Colonic mucosa (tissue), 4 donors: Measurements from ENCODE around the gene NRN1L. TPM values are rescaled to one million over a fixed set of nuclear protein-coding genes. Genes with fewer than 3 reads are reported as not detected.

Experiments
- DNase-seq: peaks from one replicate; pipeline ENCODE4 v3.0.0-alpha.2; 2020
- H3K27ac ChIP-seq: fragments of 200-600 bp; one replicate; pipeline ENCODE4 v1.8.0; 2021
- H3K27me3 ChIP-seq: fragments of 200-600 bp; one replicate; pipeline ENCODE4 v1.8.0; 2021
- H3K36me3 ChIP-seq: fragments of 200-600 bp; one replicate; pipeline ENCODE4 v1.8.0; 2021
- H3K4me1 ChIP-seq: fragments of 200-600 bp; one replicate; pipeline ENCODE4 v1.8.0; 2021; ENCODE audit warnings: mild to moderate bottlenecking
- H3K4me3 ChIP-seq: fragments of 200-600 bp; one replicate; pipeline ENCODE4 v1.8.0; 2021
- H3K9ac ChIP-seq, 2 donors: one replicate each; pipeline ENCODE4 v1.7.0; 2013; ENCODE audit warnings: control low read depth in 2 of 2, low read depth in 2 of 2, low read length in 2 of 2
- H3K9me3 ChIP-seq: fragments of 200-600 bp; one replicate; pipeline ENCODE4 v1.8.0; 2021
- CTCF ChIP-seq: fragments of 200-600 bp; IDR thresholded peaks from one replicate; pipeline ENCODE4 v1.8.0; 2022; ENCODE audit warnings: antibody characterized with exemption, mild to moderate bottlenecking
- intact Hi-C: fragments of 100-400 bp; cut with DNase I; formaldehyde crosslinking; loops from one replicate; pipeline ENCODE4 v1.14.1; 2022
- total RNA-seq, 2 donors: library from RNA; stranded (reverse); fragmentation: NEBNext Ultra II Directional in 1 of 2; extraction: Animal tissue kit (Norgen Biotek cat#: 25700) in 1 of 2; gene quantifications; one replicate each; pipeline ENCODE4 v1.2.1, GENCODE V29; 2021
- donor health status: healthy.
- donor health status: DM: no; HTN: no; CAD: no.
- donor health status: DM: no; HTN: no; CAD: no.

NRN1L gene
- total RNA-seq, 2 donors from 2014 or later: 0.93 to 0.96 TPM

DNA sequence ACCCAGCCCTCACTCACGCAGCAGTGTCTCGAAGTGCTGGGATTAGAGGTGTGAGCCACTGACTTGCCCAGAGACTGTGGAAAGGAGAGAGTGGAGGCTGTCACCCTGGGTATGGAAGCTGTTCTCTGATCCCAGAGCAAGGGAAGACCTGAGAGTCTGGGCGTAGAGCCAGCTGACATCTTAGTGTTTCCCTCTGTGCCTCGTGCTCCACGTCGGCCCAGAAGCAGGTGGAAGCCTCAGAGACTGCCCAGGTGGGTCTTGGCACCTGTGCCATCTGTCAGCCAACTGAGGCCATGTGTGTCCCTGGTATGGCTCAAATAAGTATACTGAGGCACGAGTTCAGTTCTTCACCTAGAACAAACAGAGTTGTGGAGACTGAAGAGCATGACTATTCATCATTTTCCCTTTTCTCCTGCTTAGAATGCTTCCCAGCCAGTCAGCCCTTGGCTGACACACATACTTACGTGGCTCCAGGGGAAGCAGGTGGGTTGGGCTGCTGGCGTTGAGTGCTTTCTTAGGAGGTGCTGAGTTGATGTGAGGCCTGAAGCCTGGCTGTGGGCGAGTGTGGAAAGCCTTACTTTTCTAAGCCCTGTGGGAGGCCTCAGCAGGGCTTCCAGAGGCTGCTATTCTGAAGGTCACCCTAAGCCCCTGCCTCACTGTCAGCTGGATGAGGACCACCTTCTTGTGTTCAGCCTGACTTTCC, 38.9 kb downstream of the NRN1L start:
- DNase-seq: no peak
- Histone ChIP-seq H3K36me3 (no peaks in the 10 kb centered on the region), H3K9me3 (no peaks in the 10 kb centered on the region), H3K4me1 (no peaks in the 10 kb centered on the region), H3K27ac (no peak overlapping the region), H3K9ac (no peak overlapping the region), H3K27me3 (no peaks in the 10 kb centered on the region), H3K4me3 (no peak overlapping the region)
- intact Hi-C loops: loop anchor here (10.0 kb wide), 1 partner anchor 109 kb away; no protein-coding TSS in a partner anchor
- no peak for TF ChIP-seq CTCF

- Histone ChIP-seq H3K4me1 (no peaks in the 10 kb centered on the region), H3K9me3 (no peaks in the 10 kb centered on the region), H3K36me3 (no peaks in the 10 kb centered on the region), H3K27ac (no peak overlapping the region), H3K27me3 (no peaks in the 10 kb centered on the region), H3K4me3 (no peak overlapping the region), H3K9ac (no peak overlapping the region)
- intact Hi-C loops: loop anchor here (10.0 kb wide), 1 partner anchor 110 kb away; no protein-coding TSS in a partner anchor
- no peak for DNase-seq
- TF ChIP-seq CTCF: no peak
Observed at GRCh38 chr16:67924140-67924906, 39.6 kb downstream of the NRN1L start.

DNA sequence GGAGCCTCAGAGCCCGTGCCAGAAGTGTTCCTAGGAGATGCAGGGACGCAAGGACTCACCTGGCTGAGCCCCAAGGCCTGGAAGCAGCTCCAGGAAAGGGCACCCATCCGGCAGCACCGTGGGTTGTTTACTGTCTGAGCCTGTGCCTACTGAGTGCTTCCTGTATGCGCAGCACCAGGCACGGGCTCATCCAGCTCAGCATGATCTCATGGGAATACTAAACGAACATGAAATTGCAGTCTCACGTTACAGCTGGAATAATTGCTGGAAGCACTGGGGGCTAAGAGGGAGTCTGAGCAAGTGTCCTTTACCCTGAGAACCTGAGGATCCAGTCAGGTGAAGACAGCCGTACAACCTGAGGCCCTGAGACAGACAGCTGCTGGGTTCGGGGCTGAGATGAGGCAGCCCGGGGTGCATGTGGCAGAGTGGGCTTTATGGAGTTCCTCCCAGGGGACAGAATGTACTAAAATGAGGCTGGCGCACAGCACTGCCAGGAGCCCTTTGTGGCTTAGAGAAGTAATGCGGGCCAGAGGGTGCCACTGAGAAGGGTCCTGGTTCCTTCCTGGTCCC, 41.6 kb downstream of the NRN1L start:
- no peak for TF ChIP-seq CTCF
- H3K4me1 ChIP-seq: no peaks in the 10 kb centered on the region
- H3K27me3 ChIP-seq: no peaks in the 10 kb centered on the region
- no peaks in the 10 kb centered on the region for H3K9me3 ChIP-seq
- H3K27ac ChIP-seq: no peak overlapping the region
- no peak for DNase-seq
- no peak overlapping the region for H3K9ac ChIP-seq
- no peak overlapping the region for H3K4me3 ChIP-seq
- intact Hi-C loops: loop anchor here (5.0 to 10.0 kb wide), 2 partner anchors 111 to 249 kb away; no protein-coding TSS in a partner anchor
- H3K36me3 ChIP-seq: no peaks in the 10 kb centered on the region

DNA sequence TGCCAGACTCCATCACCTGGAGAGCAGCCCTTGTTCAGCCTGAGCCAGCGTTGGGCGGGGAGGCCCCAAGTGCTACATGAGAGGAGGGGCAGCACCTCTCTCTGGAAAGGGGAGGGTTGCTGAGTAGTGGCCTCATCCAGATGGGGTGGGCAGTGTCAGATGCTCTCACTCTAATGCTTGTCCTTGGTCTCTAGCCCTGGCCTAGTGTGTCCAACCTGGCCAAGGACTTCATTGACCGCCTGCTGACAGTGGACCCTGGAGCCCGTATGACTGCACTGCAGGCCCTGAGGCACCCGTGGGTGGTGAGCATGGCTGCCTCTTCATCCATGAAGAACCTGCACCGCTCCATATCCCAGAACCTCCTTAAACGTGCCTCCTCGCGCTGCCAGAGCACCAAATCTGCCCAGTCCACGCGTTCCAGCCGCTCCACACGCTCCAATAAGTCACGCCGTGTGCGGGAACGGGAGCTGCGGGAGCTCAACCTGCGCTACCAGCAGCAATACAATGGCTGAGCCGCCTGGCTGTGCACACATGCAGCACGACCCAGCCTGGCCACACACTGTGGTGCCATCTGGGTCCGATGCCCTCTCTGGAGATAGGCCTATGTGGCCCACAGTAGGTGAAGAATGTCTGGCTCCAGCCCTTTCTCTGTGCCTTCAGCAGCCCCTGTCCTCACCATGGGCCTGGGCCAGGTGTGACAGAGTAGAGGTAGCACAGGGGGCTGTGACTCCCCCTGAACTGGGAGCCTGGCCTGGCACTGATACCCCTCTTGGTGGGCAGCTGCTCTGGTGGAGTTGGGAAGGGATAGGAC, 42.7 kb downstream of the NRN1L start:
- H3K27ac ChIP-seq: no peak overlapping the region
- H3K36me3 ChIP-seq: no peaks in the 10 kb centered on the region

More for the DNA sequence above, 42.7 kb downstream of the NRN1L start:
- intact Hi-C loops: loop anchor here (5.0 to 10.0 kb wide), 2 partner anchors 113 to 250 kb away; no protein-coding TSS in a partner anchor
- DNase-seq: no peak
- H3K27me3 ChIP-seq: no peaks in the 10 kb centered on the region
- no peak overlapping the region for H3K4me3 ChIP-seq
- no peak overlapping the region for H3K9ac ChIP-seq
- H3K9me3 ChIP-seq: no peaks in the 10 kb centered on the region
- H3K4me1 ChIP-seq: no peaks in the 10 kb centered on the region
- TF ChIP-seq CTCF: no peak
